HepG2 (cell line): Measurements from ENCODE around the gene PKP1. TPM values are rescaled to one million over a fixed set of nuclear protein-coding genes. Genes with fewer than 3 reads are reported as not detected.

Experiments
- ATAC-seq: fragments of 200-7000 bp; cut with Tn5 transposase; 3 replicates; pipeline ENCODE4 v1.9.1; 2020; ENCODE audit warnings: mild to moderate bottlenecking, moderate library complexity
- BruUV-seq: library from RNA; stranded (reverse); fragments of 400-500 nt; replicated peaks from 2 replicates; lab custom pipeline; 2021; lab: Mats Ljungman, UMichigan
- CTCF ChIA-PET: fragments of 300-600 bp; formaldehyde crosslinking; extraction: SDS; loops from one replicate; lab custom pipeline; 2021; ENCODE audit warnings: low total read pairs, inconsistent platforms, low intra/inter-chr PET ratio; lab: Yijun Ruan, JAX
- POLR2A ChIA-PET: fragments of 350-600 bp; sonication (Branson Sonifier 250); formaldehyde crosslinking; loops from one replicate; lab custom pipeline; 2020; ENCODE audit warnings: antibody characterized with exemption, inconsistent platforms; lab: Yijun Ruan, JAX
- DNase-seq: peaks from one replicate; pipeline ENCODE4 v3.0.0-alpha.2; 2015; ENCODE audit warnings: low spot score
- FAIRE-seq: peaks from 3 replicates; lab custom pipeline; 2011; peaks lifted over from hg19 to GRCh38; lab: Jason Lieb, UNC
- H2AFZ ChIP-seq: one replicate; pipeline ENCODE4 v1.6.1; 2011; ENCODE audit warnings: low read length, inconsistent platforms
- H3K27ac ChIP-seq: fragments of 300-600 bp; 3 replicates; pipeline ENCODE4 v1.8.0; 2011; ENCODE audit warnings: mixed run types, mild to moderate bottlenecking, mixed read lengths, low read length, inconsistent platforms; ENCODE audit not compliant: insufficient read depth; ENCODE audit errors: extremely low read length
- H3K27me3 ChIP-seq, 2 experiments: fragments of 200-600 bp in 1 of 2; 2 replicates in 1 of 2; 3 replicates in 1 of 2; pipeline versions ENCODE4 v1.6.0 to v1.8.0; 2011; ENCODE audit warnings: low read length in 2 of 2, mild to moderate bottlenecking in 2 of 2, moderate library complexity in 2 of 2, inconsistent platforms in 1 of 2; ENCODE audit not compliant: insufficient read depth in 2 of 2, control insufficient read depth in 1 of 2
- H3K36me3 ChIP-seq, 2 experiments: fragments of 200-600 bp in 1 of 2; replicated peaks in 1 of 2; 2 replicates in 1 of 2; 3 replicates in 1 of 2; pipeline versions ENCODE4 v1.5.1 to v1.8.0; 2011; ENCODE audit warnings: low read length in 2 of 2, inconsistent platforms in 1 of 2; ENCODE audit not compliant: insufficient read depth in 2 of 2, control insufficient read depth in 1 of 2
- H3K4me1 ChIP-seq: 2 replicates; pipeline ENCODE4 v1.5.1; 2012; ENCODE audit warnings: low read length, inconsistent platforms; ENCODE audit not compliant: insufficient read depth
- H3K4me2 ChIP-seq: 2 replicates; pipeline ENCODE4 v1.6.0; 2011; ENCODE audit warnings: low read depth, low read length, inconsistent platforms
- H3K4me3 ChIP-seq, 3 experiments: fragments of 200-600 bp in 1 of 3; sonication (generic), shearing (Covaris generic) in 1 of 3; replicated peaks in 1 of 3; 2 replicates each; pipeline ENCODE4 v1.5.1; 2011 to 2016; ENCODE audit warnings: low read length in 3 of 3, inconsistent platforms in 2 of 3, low read depth in 2 of 3, mild to moderate bottlenecking in 2 of 3, control low read depth in 1 of 3, mixed read lengths in 1 of 3; ENCODE audit not compliant: insufficient read depth in 1 of 3
- H3K79me2 ChIP-seq: one replicate; pipeline ENCODE4 v1.6.1; 2011; ENCODE audit warnings: low read length, inconsistent platforms; ENCODE audit not compliant: insufficient read depth
- H3K9ac ChIP-seq: 2 replicates; pipeline ENCODE4 v1.6.0; 2011; ENCODE audit warnings: mild to moderate bottlenecking, low read depth, low read length, inconsistent platforms; ENCODE audit not compliant: insufficient read depth
- H3K9me3 ChIP-seq: 2 replicates; pipeline ENCODE4 v1.5.1; 2012; ENCODE audit warnings: mild to moderate bottlenecking, low read length
- H4K20me1 ChIP-seq: 2 replicates; pipeline ENCODE4 v1.6.0; 2011; ENCODE audit warnings: inconsistent platforms, mild to moderate bottlenecking, low read length, moderate library complexity; ENCODE audit not compliant: insufficient read depth
- CERS6 ChIP-seq: sonication (generic); formaldehyde crosslinking; IDR thresholded peaks from 2 replicates; pipeline ENCODE4 v1.5.0; 2020; ENCODE audit warnings: missing genetic modification reagents
- HCFC1 ChIP-seq: fragments of 150-350 bp; IDR thresholded peaks from 2 replicates; pipeline ENCODE4 v1.6.1; 2014; ENCODE audit warnings: low read depth, low read length
- KDM6A ChIP-seq: IDR thresholded peaks from 2 replicates; pipeline ENCODE4 v1.6.1; 2016; ENCODE audit warnings: low read depth
- PRPF4 ChIP-seq: fragments of 200-400 bp; formaldehyde crosslinking; IDR thresholded peaks from 2 replicates; pipeline ENCODE4 v1.6.1; 2016; ENCODE audit warnings: low read length, low read depth; ENCODE audit not compliant: poor library complexity, severe bottlenecking
- RORA ChIP-seq: sonication (generic); formaldehyde crosslinking; IDR thresholded peaks from 2 replicates; pipeline ENCODE4 v1.5.0; 2020; ENCODE audit warnings: mild to moderate bottlenecking, missing genetic modification reagents, moderate library complexity
- ZBTB25 ChIP-seq: IDR thresholded peaks from 2 replicates; pipeline ENCODE4 v1.6.1; 2018; ENCODE audit warnings: missing genetic modification reagents
- WGBS: methylation state at CpG from one replicate; pipeline ENCODE4 v1.1.6; 2017; ENCODE audit warnings: low lambda C conversion rate; 5-methylcytosine and 5-hydroxymethylcytosine counted together
- in situ Hi-C: cut with HindIII; loops from 2 replicates; pipeline ENCODE4 v1.10.0; 2017; ENCODE audit warnings: low pct_unique_long_range_greater_than_20kb; ENCODE audit not compliant: extremely low pct_ligation_motif_present
- intact Hi-C: fragments of 100-400 bp; cut with micrococcal nuclease; formaldehyde crosslinking; loops from one replicate; pipeline ENCODE4 v1.10.0; 2022; ENCODE audit not compliant: unreplicated experiment
- polyA plus RNA-seq, 8 experiments: library from polyadenylated mRNA; depleted of rRNA in 3 of 8; stranded (reverse) in 7 of 8; unstranded in 1 of 8; fragments of >200 nt; fragmentation: Illumina TruSeq in 4 of 8; extraction: Trizol in 4 of 8; gene quantifications; 2 replicates each; pipeline versions ENCODE4 v1.2.1 to v1.2.3, GENCODE V29; 2011 to 2016; ENCODE audit warnings: low read depth in 4 of 8, missing spikeins in 1 of 8, mixed read lengths in 1 of 8; ENCODE audit not compliant: insufficient read depth in 1 of 8
- total RNA-seq, 5 experiments: library from RNA; depleted of rRNA; stranded (reverse); fragments of >200 nt; fragmentation: Illumina TruSeq; extraction: Trizol; gene quantifications; 2 replicates each; pipeline ENCODE4 v1.2.3, GENCODE V29; 2016; ENCODE audit warnings: low read depth in 1 of 5

Gene PKP1
- total and polyA plus RNA-seq, 2 of the 13 experiments (the other 11 are each of a cell fraction or from before 2014, with no cell fraction given) = not detected

- no peak for TF ChIP-seq RORA (CRISPR knock-in tag)
Measured at GRCh38 chr1:201359031-201359872, 75.9 kb downstream of the PKP1 start (continued).

- no peak for ATAC-seq
- Histone ChIP-seq H3K27me3 (peaks cover 4 to 42% of the 10 kb centered on the region in 2 experiments), H4K20me1 (no peaks in the 10 kb centered on the region), H3K36me3 (no peaks in the 10 kb centered on the region), H3K4me2 (no peak overlapping the region), H3K4me1 (no peaks in the 10 kb centered on the region), H3K9ac (no peak overlapping the region), H3K27ac (no peak overlapping the region), H3K4me3 (no peak overlapping the region), H3K79me2 (no peaks in the 10 kb centered on the region), H3K9me3 (no peaks in the 10 kb centered on the region), H2AFZ (no peak overlapping the region)
- no peak for DNase-seq
- BruUV-seq = no TSS peak
- no peak for FAIRE-seq
- WGBS = 40% methylated on average over 1 of the region's 2 CpGs
- in situ Hi-C loops = no loop called here
- intact Hi-C loops = no loop called here
- TF ChIP-seq KDM6A (CRISPR knock-in tag) (no peak), PRPF4 (no peak)
- ChIA-PET CTCF (interaction anchor here (2.8 kb wide), 1 partner anchor 105 kb away, joined by 37 read pairs; no protein-coding TSS in a partner anchor), POLR2A (no interaction called here)
Measured at GRCh38 chr1:201359873-201360210, 76.5 kb downstream of the PKP1 start.

- Histone ChIP-seq H3K36me3 (no peaks in the 10 kb centered on the region), H3K27me3 (peaks cover 9 to 39% of the 10 kb centered on the region in 2 experiments), H3K9me3 (no peaks in the 10 kb centered on the region), H3K4me1 (no peaks in the 10 kb centered on the region), H2AFZ (no peak overlapping the region), H3K4me2 (no peak overlapping the region), H3K79me2 (no peaks in the 10 kb centered on the region), H3K4me3 (no peak overlapping the region), H3K27ac (no peak overlapping the region), H3K9ac (no peak overlapping the region), H4K20me1 (no peaks in the 10 kb centered on the region)
- DNase-seq = no peak
- CTCF ChIA-PET = interaction anchor here (2.8 kb wide), 1 partner anchor 106 kb away, joined by 37 read pairs; no protein-coding TSS in a partner anchor
- FAIRE-seq = no peak
- in situ Hi-C loops (no loop called here), intact Hi-C loops (no loop called here)
- TF ChIP-seq ZBTB25 (CRISPR knock-in tag) (no peak), HCFC1 (no peak), CERS6 (CRISPR knock-in tag) (no peak)
- BruUV-seq = no TSS peak
- no peak for ATAC-seq
- 11% methylated on average over 5 of the region's 7 CpGs for WGBS
- POLR2A ChIA-PET = no interaction called here
Measured at GRCh38 chr1:201360486-201360885, 77.2 kb downstream of the PKP1 start.
